NCI-H128 (cell line): ENCODE data around the gene RRAGA.
"Not testable (repeated sequence)": the region's sequence is repeated elsewhere in the genome, so short reads cannot be mapped to it uniquely, and the experiment has no call there.

Experiments
- DNase-seq: peaks from one replicate; lab custom pipeline; 2025; ENCODE audit not compliant: unreplicated experiment; lab: John Stamatoyannopoulos, UW

Gene RRAGA

GRCh38 chr9:19048966-19049916 lies at the start of gene RRAGA:
Gene RRAGA (plus strand): TSS chr9:19049427. CDS start chr9:19049660, 233 bp downstream.
- DNase-seq: peak; percentile 99

GRCh38 chr9:19000133-19000532 lies 49.1 kb upstream of the RRAGA start:
- no peak for DNase-seq

GRCh38 chr9:19009391-19009965 lies 39.7 kb upstream of the RRAGA start:
- DNase-seq: no peak

- no peak for DNase-seq
These were observed 31.0 kb upstream of the RRAGA start for GRCh38 chr9:19018201-19018600.

- no peak for DNase-seq
These were observed 28.3 kb upstream of the RRAGA start for GRCh38 chr9:19020886-19021455.

- not testable (repeated sequence) for DNase-seq
These were observed 27.6 kb upstream of the RRAGA start for GRCh38 chr9:19021649-19022048.

GRCh38 chr9:19022206-19022605 lies 27.0 kb upstream of the RRAGA start:
- no peak for DNase-seq

- no peak for DNase-seq
These were observed 26.1 kb upstream of the RRAGA start for GRCh38 chr9:19023078-19023477.

GRCh38 chr9:19026375-19026774 lies 22.9 kb upstream of the RRAGA start:
- DNase-seq: no peak

- DNase-seq: no peak
These were observed 21.4 kb upstream of the RRAGA start for GRCh38 chr9:19027825-19028224.

GRCh38 chr9:19028835-19029451 lies 20.3 kb upstream of the RRAGA start:
- DNase-seq: no peak

- no peak for DNase-seq
These were observed 18.3 kb upstream of the RRAGA start for GRCh38 chr9:19030899-19031298.

GRCh38 chr9:19032406-19032805 lies 16.8 kb upstream of the RRAGA start:
- no peak for DNase-seq

- no peak for DNase-seq
These were observed 16.2 kb upstream of the RRAGA start, which contains the start of gene SAXO1 for GRCh38 chr9:19033015-19033414. Gene SAXO1 (minus strand): TSS chr9:19033209. CDS start chr9:19032908, 301 bp downstream.

GRCh38 chr9:19036611-19037010 lies 12.6 kb upstream of the RRAGA start:
- no peak for DNase-seq

- no peak for DNase-seq
These were observed 850 bp downstream of the RRAGA start for GRCh38 chr9:19049917-19050636.

- DNase-seq: no peak
These were observed 1.7 kb downstream of the RRAGA start for GRCh38 chr9:19050637-19051591.

GRCh38 chr9:19057033-19057432 lies 7.8 kb downstream of the RRAGA start:
- no peak for DNase-seq

GRCh38 chr9:19074229-19074628 lies 25.0 kb downstream of the RRAGA start:
- no peak for DNase-seq

- DNase-seq: no peak
These were observed 25.6 kb downstream of the RRAGA start for GRCh38 chr9:19074836-19075235.
